ENCODE measurements around the gene FER.
"Not testable (repeated sequence)": the region's sequence is repeated elsewhere in the genome, so short reads cannot be mapped to it uniquely, and the experiment has no call there.

FER gene

DNA sequence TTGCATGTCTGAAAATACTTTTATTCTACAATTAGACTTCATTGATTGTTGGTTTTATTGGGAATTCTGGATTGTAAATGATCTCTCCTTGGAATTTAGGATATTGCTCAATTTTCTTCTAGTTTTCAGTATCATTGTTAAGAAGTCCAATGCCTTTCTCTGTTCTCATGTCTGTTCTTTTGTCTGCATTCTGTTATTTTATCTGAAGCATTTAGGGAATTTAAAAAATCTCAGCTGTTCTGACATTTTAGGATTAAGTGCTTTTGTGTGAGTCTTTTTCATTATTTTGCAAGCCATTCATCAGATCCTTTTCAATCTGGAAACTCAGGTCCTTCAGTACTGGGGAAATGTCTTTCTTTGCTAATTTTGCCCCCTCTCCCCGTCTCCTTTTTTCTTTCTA is 4.4 kb upstream of the FER start:
- DNase-seq (ENCODE audit: extremely low spot score, insufficient read length, low read depth): no peak
- no peak for FAIRE-seq

DNA sequence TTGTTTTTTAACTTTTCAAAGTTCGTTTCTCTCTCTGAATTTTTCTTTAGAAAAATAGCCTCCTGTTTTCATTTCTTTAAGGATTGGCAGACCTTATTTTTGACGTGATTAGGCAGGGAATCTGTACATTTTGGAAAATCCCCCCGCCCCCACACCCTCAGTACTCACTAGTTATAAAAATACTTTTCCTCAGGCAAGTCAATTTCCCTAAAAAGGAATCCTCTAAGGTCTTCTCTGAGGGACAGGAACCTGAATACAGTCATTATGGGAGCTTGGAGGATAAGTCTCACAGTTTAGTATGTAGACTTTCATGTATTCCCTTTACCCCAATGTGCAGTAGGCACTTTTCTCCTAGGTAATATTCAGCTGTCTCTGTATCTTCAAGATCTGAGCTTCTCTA is 3.9 kb upstream of the FER start:
- FAIRE-seq: no peak
- no peak for DNase-seq (ENCODE audit: extremely low spot score, insufficient read length, low read depth)

DNA sequence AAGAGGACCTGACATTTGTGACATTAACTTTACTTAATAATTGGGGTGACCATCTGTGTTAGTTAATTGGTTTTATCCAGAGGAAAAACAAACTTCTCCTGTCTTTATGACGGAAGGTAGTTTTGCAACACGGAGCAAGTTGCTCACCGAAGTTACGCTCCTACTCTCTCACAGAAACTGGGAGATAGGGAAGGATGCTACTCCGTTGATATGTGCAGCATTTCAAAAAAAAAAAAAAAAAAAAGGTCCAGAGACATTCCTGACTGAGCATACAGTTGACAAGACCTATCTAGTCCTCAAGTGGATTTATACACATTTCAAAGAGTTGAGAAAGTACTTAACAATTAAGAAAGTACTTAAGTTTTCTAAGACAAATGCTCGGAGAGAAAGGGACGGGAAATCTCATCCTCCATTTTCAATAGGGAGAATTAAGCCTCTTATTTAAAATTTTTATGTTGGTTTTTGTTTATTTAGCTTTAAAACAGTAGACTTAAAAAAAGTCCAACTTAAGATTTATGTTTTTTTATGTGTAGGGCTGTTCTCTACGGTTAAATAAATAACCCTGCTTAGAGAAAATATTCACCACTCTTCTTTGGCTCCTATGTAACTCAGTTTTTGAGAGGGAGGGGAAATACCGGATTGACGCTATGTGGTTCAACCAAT is 455 bp upstream of the FER start:
- no peak for FAIRE-seq
- no peak for DNase-seq (ENCODE audit: extremely low spot score, insufficient read length, low read depth)

DNA sequence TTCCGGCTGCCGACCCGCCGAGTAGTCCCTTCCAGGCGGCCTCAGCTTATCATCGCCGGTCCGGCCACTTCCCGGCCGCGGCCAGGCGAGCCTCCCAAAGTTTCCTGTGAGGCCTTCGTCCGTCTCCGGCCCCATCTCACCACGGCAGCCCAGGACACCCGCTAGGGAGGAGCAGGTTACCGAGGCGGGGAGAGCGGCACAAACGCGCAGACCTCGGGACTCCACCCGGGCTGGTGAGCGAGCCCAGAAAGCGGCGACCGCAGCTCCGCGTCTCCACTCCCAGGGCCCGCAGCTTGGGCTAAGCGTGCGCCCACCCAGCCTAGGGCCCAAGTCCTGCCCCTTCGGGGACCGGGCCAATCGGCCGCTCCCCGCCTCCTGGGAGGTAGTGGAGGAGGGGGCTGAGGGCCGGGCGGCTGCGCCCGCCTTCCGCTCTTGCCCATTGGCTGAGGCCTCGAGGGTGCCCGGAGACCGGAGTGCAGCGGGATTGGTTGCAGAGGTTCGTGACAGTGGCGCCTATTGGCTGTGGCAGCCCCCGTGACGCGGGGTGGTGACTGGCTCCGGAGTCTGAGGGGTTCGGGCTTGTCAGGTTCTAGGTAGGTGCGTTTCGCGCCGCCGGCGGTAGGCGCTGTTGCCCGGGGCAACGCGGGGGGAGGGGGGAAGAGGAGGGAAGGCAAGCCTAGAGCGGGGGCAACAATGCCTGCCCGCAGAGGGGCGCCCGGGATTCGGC is 867 bp downstream of the FER start:
- FAIRE-seq: peak; percentile 100
- DNase-seq (ENCODE audit: extremely low spot score, insufficient read length, low read depth): peak; percentile 84

DNA sequence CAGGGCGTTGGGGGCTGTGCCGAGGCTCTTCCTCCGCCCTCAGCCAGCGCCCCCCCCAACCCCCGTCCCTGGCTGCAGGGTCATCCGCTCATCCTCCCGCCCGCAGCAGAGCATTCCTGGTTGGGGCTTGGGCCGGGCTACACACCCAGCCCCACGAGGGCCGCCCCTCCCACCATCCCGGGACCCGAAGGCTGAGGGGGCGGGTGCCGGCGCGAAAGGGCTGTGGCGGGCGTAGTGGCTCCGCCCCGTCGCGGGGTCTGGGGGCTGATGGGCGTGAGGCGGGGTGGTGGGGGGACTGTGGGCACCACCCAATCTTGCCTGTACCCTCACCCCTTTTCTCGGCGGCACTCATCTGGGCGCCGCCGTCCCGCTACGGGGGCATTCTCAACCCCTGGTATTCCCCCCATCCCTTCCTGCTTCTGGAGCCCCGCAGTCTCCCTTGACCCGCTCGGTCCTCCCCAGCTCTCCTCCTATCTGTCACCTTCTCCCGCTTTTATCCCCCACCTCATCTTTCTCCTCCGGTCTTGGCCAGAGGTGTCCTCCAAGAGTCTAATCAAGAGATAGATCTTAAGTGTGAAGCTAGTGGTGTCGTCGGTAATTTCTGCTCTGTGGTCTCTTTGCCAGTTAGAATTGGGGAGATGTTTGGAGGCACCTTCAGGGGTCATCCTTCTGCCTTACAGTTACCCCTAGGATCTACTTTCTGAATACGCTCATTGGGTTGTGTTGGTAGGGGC is 1.6 kb downstream of the FER start:
- DNase-seq (ENCODE audit: extremely low spot score, insufficient read length, low read depth) (no peak), FAIRE-seq (peak; percentile 90)

DNA sequence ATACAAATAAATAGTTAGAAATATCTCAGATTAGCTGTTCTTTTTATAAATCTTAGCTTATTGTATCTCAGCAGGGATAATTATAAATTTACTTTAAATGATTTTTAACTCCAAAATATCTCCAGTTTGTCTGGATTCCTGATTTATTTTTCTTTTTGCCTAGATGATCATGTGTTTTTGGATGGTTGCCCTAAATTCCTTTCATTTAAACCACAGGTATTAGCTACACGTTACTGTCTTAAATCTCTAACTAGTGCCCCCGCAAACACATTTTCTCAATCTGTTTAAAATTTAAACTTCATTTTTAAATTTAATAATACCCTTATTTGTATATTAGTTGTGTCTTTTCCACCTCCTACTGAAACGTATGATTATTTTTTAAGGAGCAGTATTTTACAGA is 5.6 kb downstream of the FER start:
- FAIRE-seq (no peak), DNase-seq (ENCODE audit: extremely low spot score, insufficient read length, low read depth) (no peak)

DNA sequence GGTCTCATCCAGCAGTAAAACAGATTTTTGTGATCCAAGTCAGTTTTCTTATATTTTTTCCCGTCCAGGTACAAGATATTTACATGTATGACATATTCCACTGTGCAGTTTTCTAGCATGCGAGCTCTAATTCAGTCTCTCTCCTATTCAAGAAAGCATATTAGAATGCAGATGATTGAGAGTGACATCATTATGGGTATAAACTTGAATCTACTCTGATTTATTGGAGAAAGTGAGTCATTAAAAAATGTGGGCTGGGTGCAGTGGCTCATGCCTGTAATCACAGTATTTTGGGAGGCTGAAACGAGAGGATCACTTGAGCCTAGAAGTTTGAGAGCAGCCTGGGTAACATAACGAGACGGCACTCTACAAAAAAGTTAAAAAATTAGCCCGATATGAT is 6.2 kb downstream of the FER start:
- DNase-seq (ENCODE audit: extremely low spot score, insufficient read length, low read depth) (no peak), FAIRE-seq (peak; percentile 24)

DNA sequence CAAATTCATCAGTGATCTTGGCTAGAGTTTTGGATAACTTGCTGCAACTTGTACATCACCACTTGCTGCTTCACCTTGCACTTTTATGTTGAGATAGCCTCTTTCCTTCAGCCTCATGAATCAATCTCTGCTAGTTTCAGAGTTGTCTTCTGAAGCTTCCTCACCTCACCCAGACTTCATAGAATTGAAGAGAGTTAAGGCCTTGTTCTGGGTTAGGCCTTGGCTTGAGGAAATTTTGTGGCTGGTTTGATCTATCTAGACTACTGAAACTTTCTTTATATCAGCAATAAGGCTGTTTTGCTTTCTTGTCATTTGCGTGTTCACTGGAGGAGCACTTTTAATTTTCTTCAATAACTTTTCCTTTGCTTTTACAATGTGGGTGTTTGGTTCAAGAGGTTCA is 12.8 kb downstream of the FER start:
- FAIRE-seq (peak; percentile 35), DNase-seq (ENCODE audit: extremely low spot score, insufficient read length, low read depth) (no peak)

DNA sequence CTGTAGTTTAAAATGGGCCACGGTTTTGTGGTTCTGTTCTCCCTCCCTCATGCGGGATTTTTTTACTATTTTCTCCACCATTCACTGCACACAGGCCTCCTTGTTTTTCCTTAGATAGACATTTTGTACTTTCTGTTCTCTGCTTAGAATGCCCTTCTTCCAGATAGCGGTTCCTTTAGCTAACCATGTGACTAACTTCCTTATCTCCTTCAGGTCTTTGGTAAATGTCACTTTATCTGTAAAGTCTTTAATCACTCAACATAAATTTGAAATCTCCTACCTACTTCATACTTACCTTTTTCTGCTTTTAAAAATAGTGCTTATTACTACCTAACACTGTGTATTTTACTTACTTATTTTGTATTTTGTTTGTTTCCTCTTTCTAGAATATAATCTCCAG is 15.0 kb downstream of the FER start:
- DNase-seq (ENCODE audit: extremely low spot score, insufficient read length, low read depth) (no peak), FAIRE-seq (no peak)

DNA sequence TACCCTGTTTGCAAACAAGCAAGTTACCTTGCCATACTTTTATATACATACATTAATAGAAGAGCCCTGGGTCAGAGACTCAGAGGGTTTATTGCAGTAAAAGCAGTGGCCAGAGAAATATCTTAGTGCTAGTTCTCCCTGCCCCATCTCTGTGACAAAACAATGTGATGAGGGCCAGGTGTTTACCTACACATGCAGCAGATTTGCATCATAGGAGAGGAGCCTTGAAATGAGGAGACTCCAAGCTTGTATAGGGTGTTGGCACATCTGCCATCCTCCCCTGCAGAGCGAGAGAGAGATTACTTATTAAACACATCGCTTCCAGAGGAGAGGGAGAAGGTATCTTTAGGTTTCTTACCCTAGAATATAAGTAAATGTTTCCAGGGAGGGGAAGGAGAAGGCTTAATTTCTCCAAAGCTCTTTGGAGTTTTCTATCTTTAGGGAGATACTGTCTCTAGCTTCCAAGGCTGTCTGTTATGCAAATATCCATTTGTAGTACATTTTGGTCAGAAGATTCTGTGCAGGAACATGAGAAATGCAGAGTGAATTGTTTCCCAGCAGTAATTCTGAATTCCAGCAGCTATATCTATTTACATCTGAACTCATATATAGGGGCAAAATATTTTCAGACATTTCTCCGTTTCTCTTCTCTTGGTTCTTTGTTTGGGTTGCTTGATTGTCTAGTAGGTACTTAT is 15.7 kb downstream of the FER start:
- FAIRE-seq: peak; percentile 5
- DNase-seq (ENCODE audit: extremely low spot score, insufficient read length, low read depth): no peak

DNA sequence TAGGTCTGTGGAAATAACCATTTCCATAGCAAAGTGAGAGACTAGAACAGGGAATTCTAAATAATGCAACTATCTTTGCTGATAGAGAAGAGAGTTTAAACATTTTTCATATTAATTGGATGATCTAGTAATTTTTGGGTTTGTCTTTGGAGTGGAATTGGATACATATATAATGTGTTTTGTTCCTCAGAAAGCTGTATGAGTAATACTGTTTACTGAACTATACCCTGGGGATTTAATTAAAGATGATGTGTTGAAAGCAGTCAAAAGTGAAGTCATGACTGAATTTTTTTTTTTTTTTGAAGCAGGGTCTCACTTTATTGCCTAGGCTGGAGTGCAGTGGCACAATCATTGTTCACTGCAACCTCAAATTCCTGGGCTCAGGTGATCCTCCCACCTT is 17.9 kb downstream of the FER start:
- DNase-seq (ENCODE audit: extremely low spot score, insufficient read length, low read depth) (no peak), FAIRE-seq (no peak)

DNA sequence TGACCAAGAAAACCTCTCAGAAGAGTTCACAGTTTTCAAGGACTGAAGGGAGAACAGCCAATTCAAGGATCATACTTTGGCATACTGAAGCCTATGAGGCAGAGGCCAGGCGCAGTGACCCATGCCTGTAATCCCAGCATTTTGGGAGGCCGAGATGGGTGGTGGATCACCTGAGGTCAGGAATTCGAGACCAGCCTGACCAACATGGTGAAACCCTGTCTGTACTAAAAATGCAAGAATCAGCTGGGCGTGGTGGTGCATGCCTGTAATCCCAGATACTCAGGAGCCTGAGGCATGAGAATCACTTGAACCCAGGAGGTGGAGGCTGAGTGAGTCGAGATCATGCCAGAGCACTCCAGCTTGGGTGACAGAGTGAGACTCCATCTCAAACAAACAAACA is 19.2 kb downstream of the FER start:
- DNase-seq (ENCODE audit: extremely low spot score, insufficient read length, low read depth); FAIRE-seq: not testable (repeated sequence)

DNA sequence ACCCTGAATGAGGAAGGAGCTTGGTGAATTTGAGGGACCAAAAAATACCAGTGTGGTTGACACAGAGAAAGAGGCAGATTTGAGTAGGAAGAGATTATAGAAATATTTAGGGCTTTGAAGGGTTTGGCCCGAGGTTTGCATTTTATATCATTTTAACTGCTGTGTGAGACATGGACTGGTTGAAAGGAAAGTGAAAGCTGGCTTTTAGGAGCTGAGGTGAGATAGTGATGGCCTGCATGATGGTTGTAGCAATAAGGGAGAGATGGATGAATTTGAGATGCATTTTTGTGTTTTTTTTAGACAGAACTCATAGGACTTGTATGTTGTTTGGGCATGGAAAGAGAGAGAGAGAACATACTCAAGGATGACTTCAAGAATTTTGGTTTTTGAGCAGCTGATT is 21.7 kb downstream of the FER start:
- FAIRE-seq (peak; percentile 68), DNase-seq (ENCODE audit: extremely low spot score, insufficient read length, low read depth) (no peak)

DNA sequence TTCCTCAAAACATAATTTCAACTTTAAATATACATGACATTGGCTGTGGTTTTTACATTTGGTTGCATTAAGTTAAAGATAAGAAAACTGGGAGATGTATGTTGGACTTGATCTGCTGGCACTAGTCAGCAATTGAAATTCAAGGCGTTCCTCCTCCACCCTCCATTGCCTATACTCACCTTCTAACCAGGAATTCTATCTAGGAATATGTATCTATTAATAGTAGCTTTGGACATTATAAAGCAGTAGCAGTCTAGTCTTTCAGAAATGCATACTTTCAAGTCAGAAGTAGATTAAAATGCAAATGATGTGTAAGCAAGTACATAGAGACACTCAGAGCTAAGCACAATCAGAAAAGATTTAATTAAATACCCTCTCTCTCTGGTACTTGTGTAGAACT is 24.9 kb downstream of the FER start:
- FAIRE-seq (no peak), DNase-seq (ENCODE audit: extremely low spot score, insufficient read length, low read depth) (no peak)

DNA sequence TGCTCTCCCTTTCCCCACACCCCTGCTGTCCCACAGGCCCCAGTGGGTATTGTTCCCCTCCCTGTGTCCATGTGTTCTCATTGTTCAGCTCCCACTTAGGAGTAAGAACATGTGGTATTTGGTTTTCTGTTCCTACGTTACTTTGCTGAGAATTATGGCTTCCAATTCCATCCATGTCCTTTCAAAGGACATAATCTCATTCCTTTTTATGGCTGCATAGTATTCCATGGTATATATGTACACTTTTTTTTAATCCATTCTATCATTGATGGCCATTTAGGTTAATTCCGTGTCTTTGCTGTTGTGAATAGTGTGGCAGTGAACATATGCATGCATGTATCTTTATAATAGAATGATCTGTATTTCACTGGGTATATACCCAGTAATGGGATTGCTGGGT is 25.6 kb downstream of the FER start:
- FAIRE-seq (no peak), DNase-seq (ENCODE audit: extremely low spot score, insufficient read length, low read depth) (no peak)

DNA sequence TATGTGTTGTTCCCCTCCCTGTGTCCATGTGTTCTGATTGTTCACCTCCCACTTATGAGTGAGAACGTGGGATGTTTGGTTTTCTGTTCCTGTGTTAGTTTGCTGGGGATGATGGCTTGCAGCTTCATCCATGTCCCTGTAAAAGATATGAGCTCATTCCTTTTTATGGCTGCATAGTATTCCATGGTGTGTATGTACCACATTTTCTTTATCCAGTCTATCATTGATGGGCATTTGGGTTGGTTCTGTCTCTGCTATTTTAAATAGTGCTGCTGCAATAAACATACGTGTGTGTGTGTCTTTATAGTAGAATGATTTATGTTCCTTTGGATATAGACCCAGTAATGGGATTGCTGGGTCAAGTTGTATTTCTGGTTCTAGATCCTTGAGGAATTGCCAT is 26.4 kb downstream of the FER start:
- FAIRE-seq; DNase-seq (ENCODE audit: extremely low spot score, insufficient read length, low read depth): not testable (repeated sequence)

DNA sequence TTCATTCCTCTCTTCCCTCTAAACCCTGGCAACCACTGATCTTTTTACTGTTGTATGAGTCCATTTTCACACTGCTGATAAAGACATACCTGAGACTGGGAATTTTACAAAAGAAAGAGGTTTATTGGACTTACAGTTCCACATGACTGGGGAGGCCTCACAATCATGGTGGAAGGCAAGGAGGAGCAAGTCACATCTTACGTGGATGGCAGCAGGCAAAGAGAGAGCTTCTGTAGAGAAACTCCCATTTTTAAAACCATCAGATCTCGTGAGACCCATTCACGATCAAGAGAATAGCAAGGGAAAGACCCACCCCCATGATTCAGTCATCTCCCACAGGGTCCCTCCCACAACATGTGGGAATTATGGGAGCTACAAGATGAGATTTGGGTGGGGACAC is 29.9 kb downstream of the FER start:
- DNase-seq (ENCODE audit: extremely low spot score, insufficient read length, low read depth); FAIRE-seq: not testable (repeated sequence)

DNA sequence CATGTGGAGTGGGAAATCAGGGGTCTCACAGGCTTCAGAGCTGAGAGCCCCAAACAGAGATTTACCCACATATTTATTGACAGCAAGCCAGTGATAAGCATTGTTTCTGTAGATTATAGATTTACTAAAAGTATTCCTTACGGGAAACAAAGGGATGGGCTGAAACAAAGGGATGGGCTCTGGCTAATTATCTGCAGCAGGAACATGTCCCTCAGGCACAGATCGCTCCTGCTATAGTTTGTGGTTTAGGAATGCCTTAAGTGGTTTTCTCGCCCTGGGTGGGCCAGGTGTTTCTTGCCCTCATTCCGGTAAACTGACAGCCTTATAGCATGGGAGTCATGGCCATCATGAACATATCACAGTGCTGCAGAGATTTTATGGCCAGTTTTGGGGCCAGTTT is 36.9 kb downstream of the FER start:
- not testable (repeated sequence) for DNase-seq (ENCODE audit: extremely low spot score, insufficient read length, low read depth); FAIRE-seq

DNA sequence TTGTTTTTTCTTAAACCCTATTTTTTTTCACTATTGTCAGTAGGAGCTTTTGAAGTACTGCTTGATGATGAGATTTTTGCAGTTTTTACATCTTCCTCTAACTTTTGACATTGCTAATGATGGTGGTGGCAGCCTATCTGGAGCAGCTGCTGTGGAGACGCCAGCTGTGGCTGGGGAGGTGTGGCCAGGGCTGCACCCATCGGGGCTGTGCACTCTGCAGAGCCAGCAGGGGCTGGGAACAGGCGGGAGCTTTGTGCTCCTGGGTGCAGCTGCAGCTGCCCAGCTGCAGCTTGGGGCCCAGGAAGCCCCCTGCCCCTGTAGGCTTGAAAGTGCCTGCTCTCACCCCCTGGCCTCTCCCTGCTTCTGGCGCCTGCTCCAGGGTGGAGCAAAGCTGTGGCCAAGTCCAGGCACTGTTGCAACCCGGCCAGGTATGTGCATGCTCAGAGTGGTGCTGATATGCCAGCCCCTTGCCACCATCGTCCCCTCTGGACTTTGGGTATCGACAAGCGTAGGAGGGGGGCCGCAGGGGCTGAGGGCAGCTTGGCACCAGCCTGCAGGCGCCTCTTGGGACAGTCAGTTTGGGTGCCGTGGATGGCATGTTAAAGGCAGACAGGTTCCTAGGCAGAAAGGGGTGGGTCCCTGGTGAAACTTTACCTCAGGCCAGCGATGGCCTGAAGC is 39.2 kb downstream of the FER start:
- FAIRE-seq (no peak), DNase-seq (ENCODE audit: extremely low spot score, insufficient read length, low read depth) (no peak)

DNA sequence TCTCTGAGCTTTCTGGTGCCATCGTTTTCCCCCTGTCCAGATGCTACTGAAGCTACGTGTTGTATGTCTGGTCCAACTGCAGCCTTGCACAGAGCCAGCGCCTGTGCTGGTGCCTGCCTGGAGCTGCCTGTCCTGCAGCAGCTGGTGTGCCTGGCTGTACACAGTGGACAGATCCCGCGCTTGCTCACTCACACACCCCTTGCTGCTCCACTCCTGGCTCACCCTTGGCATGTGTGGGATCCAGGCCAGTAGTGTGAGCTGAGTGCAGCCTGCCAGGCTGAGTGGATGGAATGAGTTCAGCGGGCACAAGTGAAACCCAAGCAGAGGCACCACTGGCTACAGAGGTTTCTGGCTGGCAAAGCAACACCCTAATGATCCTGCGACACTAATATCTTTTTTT is 40.4 kb downstream of the FER start:
- FAIRE-seq: no peak
- no peak for DNase-seq (ENCODE audit: extremely low spot score, insufficient read length, low read depth)

Measured in GM18507 (cell line).